GM18508 (cell line): ENCODE results near the gene PSMB1.
"Not testable (repeated sequence)": the region's sequence is repeated elsewhere in the genome, so short reads cannot be mapped to it uniquely, and the experiment has no call there.

ENCODE experiments used
- ATAC-seq: cut with Tn5 transposase; IDR thresholded peaks from one replicate; pipeline ENCODE4 v1.9.1; 2021; ENCODE audit warnings: moderate number of reproducible peaks; ENCODE audit not compliant: insufficient read depth, unreplicated experiment

Gene PSMB1

GRCh38 chr6:170505306-170505705 lies 47.8 kb downstream of the PSMB1 start:
- no peak for ATAC-seq

- no peak for ATAC-seq
Observed at GRCh38 chr6:170504479-170504878, 48.6 kb downstream of the PSMB1 start.

- ATAC-seq: no peak
Observed at GRCh38 chr6:170503414-170503761, 49.7 kb downstream of the PSMB1 start.

- ATAC-seq: not testable (repeated sequence)
Observed at GRCh38 chr6:170502733-170503413, 50.2 kb downstream of the PSMB1 start.

GRCh38 chr6:170502268-170502667 lies 50.8 kb downstream of the PSMB1 start:
- not testable (repeated sequence) for ATAC-seq

- no peak for ATAC-seq
Observed at GRCh38 chr6:170500955-170501590, 52.0 kb downstream of the PSMB1 start.

- no peak for ATAC-seq
Observed at GRCh38 chr6:170497841-170498301, 55.2 kb downstream of the PSMB1 start.

- no peak for ATAC-seq
Observed at GRCh38 chr6:170493354-170493753, 59.8 kb downstream of the PSMB1 start.

- no peak for ATAC-seq
Observed at GRCh38 chr6:170490259-170490658, 62.8 kb downstream of the PSMB1 start.

GRCh38 chr6:170489836-170490235 lies 63.3 kb downstream of the PSMB1 start:
- ATAC-seq: no peak

GRCh38 chr6:170487707-170488329 lies 65.3 kb downstream of the PSMB1 start:
- ATAC-seq: no peak

GRCh38 chr6:170485159-170485558 lies 67.9 kb downstream of the PSMB1 start:
- ATAC-seq: no peak
